B cell (primary cell): ENCODE results near the gene PIN4. TPM values are rescaled to one million over a fixed set of nuclear protein-coding genes. Genes with fewer than 3 reads are reported as not detected.

ENCODE experiments used
- ATAC-seq: fragments of 200-7000 bp; cut with Tn5 transposase; one replicate; pipeline ENCODE4 v1.10.0; 2021; ENCODE audit warnings: low read depth, mild to moderate bottlenecking, moderate number of reproducible peaks, moderate library complexity
- CTCF ChIA-PET: fragments of 350-600 bp; sonication (Branson Sonifier 250); formaldehyde crosslinking; loops from one replicate; lab custom pipeline; 2021; ENCODE audit warnings: antibody characterized with exemption, inconsistent platforms; lab: Charles Lee
- POLR2A ChIA-PET: fragments of 350-600 bp; sonication (Branson Sonifier 250); formaldehyde crosslinking; loops from one replicate; lab custom pipeline; 2021; ENCODE audit warnings: antibody characterized with exemption; lab: Charles Lee
- DNase-seq: peaks from one replicate; pipeline ENCODE4 v3.0.0; 2013
- H2AFZ ChIP-seq: 2 replicates; pipeline ENCODE4 v1.6.1; 2012; ENCODE audit warnings: mild to moderate bottlenecking, low read depth, low read length; ENCODE audit not compliant: insufficient read depth, poor library complexity, severe bottlenecking
- H3K27ac ChIP-seq, 2 donors: 1 replicate in 1 of 2; 2 replicates in 1 of 2; pipeline ENCODE4 v1.5.1; 2012 to 2013; ENCODE audit warnings: low read length in 2 of 2, mild to moderate bottlenecking in 2 of 2, moderate library complexity in 1 of 2
- H3K27me3 ChIP-seq, 4 experiments: fragments of 200-600 bp in 1 of 4; sonication (generic) in 1 of 4; replicated peaks in 1 of 4; 1 replicate in 2 of 4; 2 replicates in 2 of 4; pipeline versions ENCODE4 v1.6.1 to v1.7.0; 2013 to 2016; ENCODE audit warnings: low read length in 3 of 4, mild to moderate bottlenecking in 2 of 4, mixed read lengths in 1 of 4, moderate library complexity in 1 of 4; ENCODE audit not compliant: insufficient read depth in 4 of 4, control insufficient read depth in 3 of 4; ENCODE audit errors: control extremely low read depth in 1 of 4
- H3K36me3 ChIP-seq, 2 experiments: replicated peaks in 1 of 2; 1 replicate in 1 of 2; 2 replicates in 1 of 2; pipeline versions ENCODE4 v1.6.1 to v1.7.1; 2013; ENCODE audit warnings: low read length in 1 of 2; ENCODE audit not compliant: insufficient read depth in 2 of 2, control insufficient read depth in 1 of 2; ENCODE audit errors: control extremely low read depth in 1 of 2, extremely low read depth in 1 of 2
- H3K4me1 ChIP-seq, 2 donors: fragments of 200-600 bp in 1 of 2; sonication (generic) in 1 of 2; 1 replicate in 1 of 2; 2 replicates in 1 of 2; pipeline versions ENCODE4 v1.5.1 to v1.6.1; 2013 to 2017; ENCODE audit warnings: low read length in 2 of 2; ENCODE audit not compliant: control insufficient read depth in 2 of 2, insufficient read depth in 2 of 2
- H3K4me2 ChIP-seq: replicated peaks from 2 replicates; pipeline ENCODE3; 2012; ENCODE audit warnings: mild to moderate bottlenecking, low read depth, low read length; ENCODE audit not compliant: poor library complexity, severe bottlenecking
- H3K4me3 ChIP-seq, 5 experiments: fragments of 200-600 bp in 1 of 5; sonication (generic) in 1 of 5; 1 replicate in 3 of 5; 2 replicates in 2 of 5; pipeline versions ENCODE4 v1.5.1 to v1.7.0; 2011 to 2016; ENCODE audit warnings: low read length in 4 of 5, mild to moderate bottlenecking in 4 of 5, low read depth in 2 of 5, control low read depth in 1 of 5, moderate library complexity in 1 of 5; ENCODE audit not compliant: insufficient read depth in 1 of 5; ENCODE audit errors: control extremely low read depth in 1 of 5, extremely low read depth in 1 of 5
- H3K79me2 ChIP-seq: fragments of 200-600 bp; sonication (generic); one replicate; pipeline ENCODE4 v1.6.0; 2016; ENCODE audit warnings: low read length; ENCODE audit not compliant: control insufficient read depth, insufficient read depth
- H3K9ac ChIP-seq: fragments of 200-600 bp; sonication (generic); 2 replicates; pipeline ENCODE4 v1.6.1; 2017; ENCODE audit warnings: mild to moderate bottlenecking, low read length, moderate library complexity
- H3K9me3 ChIP-seq, 3 donors: one replicate each; pipeline versions ENCODE4 v1.6.1 to v1.7.1; 2013; ENCODE audit warnings: low read length in 2 of 3; ENCODE audit not compliant: control insufficient read depth in 2 of 3, insufficient read depth in 1 of 3; ENCODE audit errors: control extremely low read depth in 1 of 3
- H4K20me1 ChIP-seq: 2 replicates; pipeline ENCODE4 v1.6.0; 2012; ENCODE audit warnings: mild to moderate bottlenecking, low read length; ENCODE audit not compliant: insufficient read depth, control insufficient read depth, poor library complexity, severe bottlenecking
- H3K27ac Mint-ChIP-seq: one replicate; pipeline ENCODE4 v1.8.0; 2021; ENCODE audit warnings: mixed read lengths
- H3K27me3 Mint-ChIP-seq: one replicate; pipeline ENCODE4 v1.8.0; 2021; ENCODE audit warnings: mixed read lengths
- H3K4me1 Mint-ChIP-seq: one replicate; pipeline ENCODE4 v1.8.0; 2021; ENCODE audit warnings: mixed read lengths
- H3K4me3 Mint-ChIP-seq: one replicate; pipeline ENCODE4 v1.8.0; 2021; ENCODE audit warnings: mixed read lengths
- H3K9me3 Mint-ChIP-seq: one replicate; pipeline ENCODE4 v1.8.0; 2022; ENCODE audit warnings: mixed read lengths; ENCODE audit not compliant: insufficient read depth
- CTCF ChIP-seq: fragments of 200-600 bp; IDR thresholded peaks from one replicate; pipeline ENCODE4 v1.8.0; 2022; ENCODE audit warnings: antibody characterized with exemption, mild to moderate bottlenecking
- EZH2 ChIP-seq: IDR thresholded peaks from 2 replicates; pipeline ENCODE4 v1.6.1; 2012; ENCODE audit warnings: borderline replicate concordance, low read depth, mild to moderate bottlenecking, moderate library complexity, low read length; ENCODE audit not compliant: insufficient read depth, poor library complexity, severe bottlenecking
- WGBS: methylation state at CpG from one replicate; pipeline ENCODE4 v1.1.5; 2013; ENCODE audit warnings: missing lambda C conversion rate; ENCODE audit not compliant: insufficient coverage; 5-methylcytosine and 5-hydroxymethylcytosine counted together
- intact Hi-C: fragments of 100-400 bp; cut with micrococcal nuclease; formaldehyde crosslinking; loops from one replicate; pipeline ENCODE4 v1.10.0; 2022
- polyA plus RNA-seq: library from polyadenylated mRNA; depleted of rRNA; stranded (reverse); fragments of >200 nt; gene quantifications from 2 replicates; pipeline ENCODE4 v1.2.3, GENCODE V29; 2012
- total RNA-seq, 2 donors: library from RNA; stranded (reverse); fragments of 120-200 nt in 1 of 2; gene quantifications; 1 replicate in 1 of 2; 2 replicates in 1 of 2; pipeline versions ENCODE4 v1.2.3 to v1.2.4, GENCODE V29; 2013 to 2022

The PIN4 gene
- total and polyA plus RNA-seq, 2 donors (not counting 1 experiment from before 2014, with no cell fraction given), result 2.5 to 16.0 TPM

- intact Hi-C loops, result no loop called here
- Histone ChIP-seq H3K4me1 (no peaks in the 10 kb centered on the region), H3K79me2 (no peaks in the 10 kb centered on the region), H3K4me2 (no peak overlapping the region), H4K20me1 (no peaks in the 10 kb centered on the region), H3K9ac (no peak overlapping the region), H2AFZ (no peak overlapping the region), H3K4me3 (no peak overlapping the region), H3K9me3 (no peaks in the 10 kb centered on the region), H3K36me3 (no peaks in the 10 kb centered on the region), H3K27me3 (no peaks in the 10 kb centered on the region), H3K27ac (no peak overlapping the region)
- Mint-ChIP-seq H3K27ac (no peak overlapping the region), H3K27me3 (no peaks in the 10 kb centered on the region), H3K4me1 (no peaks in the 10 kb centered on the region), H3K9me3 (no peaks in the 10 kb centered on the region), H3K4me3 (no peak overlapping the region)
- TF ChIP-seq EZH2 (no peak), CTCF (no peak)
- no peak for ATAC-seq
- POLR2A ChIA-PET, result no interaction called here
- CTCF ChIA-PET, result no interaction called here
- no peak for DNase-seq
- WGBS, result 80% methylated on average over 1 of the region's 3 CpGs
Measured at GRCh38 chrX:72230290-72230689, 48.7 kb downstream of the PIN4 start.

GRCh38 chrX:72236841-72237240, 55.3 kb downstream of the PIN4 start:
- peaks cover 6% of the 10 kb centered on the region for H3K4me1 Mint-ChIP-seq
- peaks cover 0 to 4% (median 0%) of the 10 kb centered on the region in 3 donors for H3K9me3 ChIP-seq
- ATAC-seq (no peak), DNase-seq (no peak)
- CTCF ChIA-PET, result no interaction called here
- no peak overlapping the region for H3K4me3 Mint-ChIP-seq
- H3K36me3 ChIP-seq, result no peaks in the 10 kb centered on the region
- H3K79me2 ChIP-seq, result no peaks in the 10 kb centered on the region
- H2AFZ ChIP-seq, result no peak overlapping the region
- no peak overlapping the region for H3K27ac Mint-ChIP-seq
- intact Hi-C loops, result no loop called here
- no peak overlapping the region for H3K9ac ChIP-seq
- no peak overlapping the region for H3K4me3 ChIP-seq
- 100% methylated on average over 1 of the region's 4 CpGs for WGBS
- no peak overlapping the region for H3K4me2 ChIP-seq
- no peaks in the 10 kb centered on the region for H4K20me1 ChIP-seq
- no peak overlapping the region for H3K27ac ChIP-seq
- no peaks in the 10 kb centered on the region for H3K9me3 Mint-ChIP-seq
- H3K4me1 ChIP-seq, result peaks cover 0 to 6% of the 10 kb centered on the region in 2 donors
- no peaks in the 10 kb centered on the region for H3K27me3 ChIP-seq
- POLR2A ChIA-PET, result no interaction called here
- TF ChIP-seq EZH2 (no peak), CTCF (no peak)
- no peaks in the 10 kb centered on the region for H3K27me3 Mint-ChIP-seq
